ENCODE results near the gene MSANTD1.

DNA sequence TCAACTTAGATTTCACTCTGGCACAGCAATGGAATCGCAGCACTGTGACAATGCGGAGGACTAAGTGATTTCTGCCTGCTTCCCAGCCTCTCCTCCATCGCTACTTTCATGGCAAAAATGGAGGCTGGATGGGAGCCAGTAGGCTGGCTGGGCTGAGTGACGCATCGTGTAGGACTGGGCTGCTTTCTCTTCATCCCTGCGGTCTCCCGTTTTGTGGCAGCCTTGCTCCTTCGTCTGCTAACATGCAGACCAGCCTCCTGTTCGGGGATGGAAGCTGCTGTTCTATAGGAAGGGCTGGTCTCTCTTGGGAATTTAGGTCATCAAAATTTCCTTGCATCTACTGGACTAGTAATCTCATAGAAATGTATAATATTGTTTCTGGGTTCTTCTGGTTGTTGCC, 28.0 kb downstream of the MSANTD1 start:
- TF ChIP-seq ZNF274 (IDR thresholded peaks at IDR 0.05; ENCODE audit: low read depth, low read length) = no peak
- TF ChIP-seq YY1 (IDR thresholded peaks at IDR 0.05; ENCODE audit: insufficient read depth, insufficient read length) = no peak
